Measurements from ENCODE around the gene OR13J1.

Gene OR13J1

GRCh38 chr9:35840881-35841644 lies 29.1 kb downstream of the OR13J1 start:
- no peak for DNase-seq (ENCODE audit: insufficient read length, low spot score)
- FAIRE-seq: no peak
- TF ChIP-seq POLR2A (IDR thresholded peaks at IDR 0.05; ENCODE audit: low read depth, low read length): no peak
- no peak for TF ChIP-seq SPI1 (IDR thresholded peaks at IDR 0.05; ENCODE audit: low read depth, low read length)
- TF ChIP-seq POU2F2 (IDR thresholded peaks at IDR 0.05; ENCODE audit: low read depth, low read length): no peak
- TF ChIP-seq TAF1 (IDR thresholded peaks at IDR 0.05; ENCODE audit: low read depth, low read length): no peak
- TF ChIP-seq POLR2AphosphoS5 (IDR thresholded peaks at IDR 0.05; ENCODE audit: low read depth, low read length): no peak
- no peak for TF ChIP-seq PAX5 (IDR thresholded peaks at IDR 0.05; ENCODE audit: insufficient read depth, low read length, severe bottlenecking)

- FAIRE-seq (peak; percentile 81), DNase-seq (ENCODE audit: insufficient read length, low spot score) (no peak)
- no peak for TF ChIP-seq POU2F2 (IDR thresholded peaks at IDR 0.05; ENCODE audit: low read depth, low read length)
- TF ChIP-seq SPI1 (IDR thresholded peaks at IDR 0.05; ENCODE audit: low read depth, low read length): peak; percentile 87
These were observed 30.3 kb downstream of the OR13J1 start for GRCh38 chr9:35839926-35840325.

- no peak for DNase-seq (ENCODE audit: insufficient read length, low spot score)
- TF ChIP-seq POLR2AphosphoS5 (IDR thresholded peaks at IDR 0.05; ENCODE audit: low read depth, low read length) (no peak), TAF1 (IDR thresholded peaks at IDR 0.05; ENCODE audit: low read depth, low read length) (no peak), SPI1 (IDR thresholded peaks at IDR 0.05; ENCODE audit: low read depth, low read length) (no peak), PAX5 (IDR thresholded peaks at IDR 0.05; ENCODE audit: insufficient read depth, low read length, severe bottlenecking) (no peak), POU2F2 (IDR thresholded peaks at IDR 0.05; ENCODE audit: low read depth, low read length) (no peak), POLR2A (IDR thresholded peaks at IDR 0.05; ENCODE audit: low read depth, low read length) (no peak)
- FAIRE-seq: no peak
These were observed 33.6 kb downstream of the OR13J1 start for GRCh38 chr9:35836595-35836994.

- TF ChIP-seq POLR2A (IDR thresholded peaks at IDR 0.05; ENCODE audit: low read depth, low read length) (no peak), PAX5 (IDR thresholded peaks at IDR 0.05; ENCODE audit: insufficient read depth, low read length, severe bottlenecking) (no peak), TAF1 (IDR thresholded peaks at IDR 0.05; ENCODE audit: low read depth, low read length) (no peak), POLR2AphosphoS5 (IDR thresholded peaks at IDR 0.05; ENCODE audit: low read depth, low read length) (no peak), SPI1 (IDR thresholded peaks at IDR 0.05; ENCODE audit: low read depth, low read length) (no peak), POU2F2 (IDR thresholded peaks at IDR 0.05; ENCODE audit: low read depth, low read length) (no peak)
- FAIRE-seq: no peak
- no peak for DNase-seq (ENCODE audit: insufficient read length, low spot score)
These were observed 34.4 kb downstream of the OR13J1 start for GRCh38 chr9:35835766-35836165.

- FAIRE-seq: peak; percentile 54
- no peak for DNase-seq (ENCODE audit: insufficient read length, low spot score)
- TF ChIP-seq POLR2A (IDR thresholded peaks at IDR 0.05; ENCODE audit: low read depth, low read length): no peak
- no peak for TF ChIP-seq POU2F2 (IDR thresholded peaks at IDR 0.05; ENCODE audit: low read depth, low read length)
- TF ChIP-seq POLR2AphosphoS5 (IDR thresholded peaks at IDR 0.05; ENCODE audit: low read depth, low read length): no peak
- no peak for TF ChIP-seq PAX5 (IDR thresholded peaks at IDR 0.05; ENCODE audit: insufficient read depth, low read length, severe bottlenecking)
- TF ChIP-seq TAF1 (IDR thresholded peaks at IDR 0.05; ENCODE audit: low read depth, low read length): no peak
- TF ChIP-seq SPI1 (IDR thresholded peaks at IDR 0.05; ENCODE audit: low read depth, low read length): no peak
These were observed 35.0 kb downstream of the OR13J1 start for GRCh38 chr9:35835216-35835632.

GRCh38 chr9:35834260-35835215 lies 35.7 kb downstream of the OR13J1 start:
- no peak for FAIRE-seq
- TF ChIP-seq TAF1 (IDR thresholded peaks at IDR 0.05; ENCODE audit: low read depth, low read length) (no peak), PAX5 (IDR thresholded peaks at IDR 0.05; ENCODE audit: insufficient read depth, low read length, severe bottlenecking) (no peak), POLR2AphosphoS5 (IDR thresholded peaks at IDR 0.05; ENCODE audit: low read depth, low read length) (no peak), SPI1 (IDR thresholded peaks at IDR 0.05; ENCODE audit: low read depth, low read length) (no peak), POU2F2 (IDR thresholded peaks at IDR 0.05; ENCODE audit: low read depth, low read length) (no peak), POLR2A (IDR thresholded peaks at IDR 0.05; ENCODE audit: low read depth, low read length) (no peak)
- no peak for DNase-seq (ENCODE audit: insufficient read length, low spot score)

- no peak for DNase-seq (ENCODE audit: insufficient read length, low spot score)
- TF ChIP-seq TAF1 (IDR thresholded peaks at IDR 0.05; ENCODE audit: low read depth, low read length) (no peak), SPI1 (IDR thresholded peaks at IDR 0.05; ENCODE audit: low read depth, low read length) (no peak), POU2F2 (IDR thresholded peaks at IDR 0.05; ENCODE audit: low read depth, low read length) (no peak), PAX5 (IDR thresholded peaks at IDR 0.05; ENCODE audit: insufficient read depth, low read length, severe bottlenecking) (no peak), POLR2AphosphoS5 (IDR thresholded peaks at IDR 0.05; ENCODE audit: low read depth, low read length) (no peak), POLR2A (IDR thresholded peaks at IDR 0.05; ENCODE audit: low read depth, low read length) (no peak)
- no peak for FAIRE-seq
These were observed 37.4 kb downstream of the OR13J1 start for GRCh38 chr9:35832814-35833213.

GRCh38 chr9:35831040-35831439 lies 39.2 kb downstream of the OR13J1 start:
- no peak for TF ChIP-seq POLR2A (IDR thresholded peaks at IDR 0.05; ENCODE audit: low read depth, low read length)
- TF ChIP-seq SPI1 (IDR thresholded peaks at IDR 0.05; ENCODE audit: low read depth, low read length): no peak
- no peak for TF ChIP-seq POLR2AphosphoS5 (IDR thresholded peaks at IDR 0.05; ENCODE audit: low read depth, low read length)
- TF ChIP-seq TAF1 (IDR thresholded peaks at IDR 0.05; ENCODE audit: low read depth, low read length): no peak
- TF ChIP-seq POU2F2 (IDR thresholded peaks at IDR 0.05; ENCODE audit: low read depth, low read length): no peak
- TF ChIP-seq PAX5 (IDR thresholded peaks at IDR 0.05; ENCODE audit: insufficient read depth, low read length, severe bottlenecking): no peak
- FAIRE-seq (no peak), DNase-seq (ENCODE audit: insufficient read length, low spot score) (no peak)

GRCh38 chr9:35829764-35830096 lies 40.5 kb downstream of the OR13J1 start:
- DNase-seq (ENCODE audit: insufficient read length, low spot score): no peak
- TF ChIP-seq POLR2AphosphoS5 (IDR thresholded peaks at IDR 0.05; ENCODE audit: low read depth, low read length) (no peak), POU2F2 (IDR thresholded peaks at IDR 0.05; ENCODE audit: low read depth, low read length) (no peak), SPI1 (IDR thresholded peaks at IDR 0.05; ENCODE audit: low read depth, low read length) (no peak), PAX5 (IDR thresholded peaks at IDR 0.05; ENCODE audit: insufficient read depth, low read length, severe bottlenecking) (no peak), POLR2A (IDR thresholded peaks at IDR 0.05; ENCODE audit: low read depth, low read length) (no peak), TAF1 (IDR thresholded peaks at IDR 0.05; ENCODE audit: low read depth, low read length) (no peak)
- no peak for FAIRE-seq
